HEK293 (cell line): ENCODE results near the gene DDX46.

Experiments
- GLIS1 ChIP-seq: fragments of 450-650 bp; formaldehyde crosslinking; IDR thresholded peaks from 2 replicates; pipeline ENCODE4 v1.5.1; 2016; ENCODE audit warnings: missing biosample characterization, missing genetic modification characterization
- KLF1 ChIP-seq: fragments of 450-650 bp; formaldehyde crosslinking; IDR thresholded peaks from 2 replicates; pipeline ENCODE4 v1.5.1; 2016; ENCODE audit warnings: missing biosample characterization, missing genetic modification characterization
- KLF10 ChIP-seq: fragments of 450-650 bp; IDR thresholded peaks from 2 replicates; pipeline ENCODE4 v1.5.1; 2018; ENCODE audit warnings: missing biosample characterization, mild to moderate bottlenecking, missing genetic modification characterization
- OSR2 ChIP-seq: fragments of 450-650 bp; formaldehyde crosslinking; IDR thresholded peaks from 2 replicates; pipeline ENCODE4 v1.5.1; 2016; ENCODE audit warnings: missing biosample characterization, missing genetic modification characterization
- OVOL3 ChIP-seq: fragments of 450-650 bp; formaldehyde crosslinking; IDR thresholded peaks from 2 replicates; pipeline ENCODE4 v1.5.1; 2016; ENCODE audit warnings: missing biosample characterization, missing genetic modification characterization
- PRDM1 ChIP-seq: fragments of 450-650 bp; formaldehyde crosslinking; IDR thresholded peaks from 2 replicates; pipeline ENCODE4; 2016; ENCODE audit warnings: missing biosample characterization, missing genetic modification characterization
- YY2 ChIP-seq: fragments of 450-650 bp; formaldehyde crosslinking; IDR thresholded peaks from 2 replicates; pipeline ENCODE4 v1.5.1; 2016; ENCODE audit warnings: missing biosample characterization, missing genetic modification characterization
- ZFHX2 ChIP-seq: fragments of 450-650 bp; formaldehyde crosslinking; conservative IDR thresholded peaks from 2 replicates; pipeline ENCODE4 v1.5.1; 2016; ENCODE audit warnings: missing biosample characterization, missing genetic modification characterization
- ZNF146 ChIP-seq: fragments of 450-650 bp; formaldehyde crosslinking; IDR thresholded peaks from 2 replicates; pipeline ENCODE4 v1.5.1; 2016; ENCODE audit warnings: missing biosample characterization, missing genetic modification characterization
- ZNF169 ChIP-seq: fragments of 450-650 bp; formaldehyde crosslinking; IDR thresholded peaks from 2 replicates; pipeline ENCODE4 v1.5.1; 2016; ENCODE audit warnings: missing biosample characterization, missing genetic modification characterization
- ZNF211 ChIP-seq: fragments of 450-650 bp; formaldehyde crosslinking; IDR thresholded peaks from 2 replicates; pipeline ENCODE4 v1.5.1; 2016; ENCODE audit warnings: low read depth, missing biosample characterization, missing genetic modification characterization
- ZNF214 ChIP-seq: fragments of 450-650 bp; formaldehyde crosslinking; IDR thresholded peaks from 2 replicates; pipeline ENCODE4 v1.5.1; 2017; ENCODE audit warnings: missing biosample characterization, mild to moderate bottlenecking, missing genetic modification characterization, borderline replicate concordance
- ZNF221 ChIP-seq: fragments of 450-650 bp; formaldehyde crosslinking; IDR thresholded peaks from 2 replicates; pipeline ENCODE4 v1.5.1; 2017; ENCODE audit warnings: missing biosample characterization, missing genetic modification characterization, borderline replicate concordance
- ZNF223 ChIP-seq: fragments of 450-650 bp; formaldehyde crosslinking; IDR thresholded peaks from 2 replicates; pipeline ENCODE4 v1.5.1; 2016; ENCODE audit warnings: missing biosample characterization, missing genetic modification characterization
- ZNF292 ChIP-seq: fragments of 450-650 bp; formaldehyde crosslinking; IDR thresholded peaks from 2 replicates; pipeline ENCODE4 v1.5.1; 2016; ENCODE audit warnings: low read depth, missing biosample characterization, missing genetic modification characterization, borderline replicate concordance
- ZNF335 ChIP-seq: fragments of 450-650 bp; formaldehyde crosslinking; conservative IDR thresholded peaks from 2 replicates; pipeline ENCODE4 v1.5.1; 2016; ENCODE audit warnings: missing biosample characterization, missing genetic modification characterization
- ZNF341 ChIP-seq: fragments of 450-650 bp; formaldehyde crosslinking; IDR thresholded peaks from 2 replicates; pipeline ENCODE4; 2016; ENCODE audit warnings: low read depth, missing biosample characterization, missing genetic modification characterization
- ZNF501 ChIP-seq: fragments of 450-650 bp; formaldehyde crosslinking; IDR thresholded peaks from 2 replicates; pipeline ENCODE4 v1.5.1; 2016; ENCODE audit warnings: missing biosample characterization, missing genetic modification characterization
- ZNF510 ChIP-seq: fragments of 450-650 bp; formaldehyde crosslinking; IDR thresholded peaks from 2 replicates; pipeline ENCODE4 v1.5.1; 2018; ENCODE audit warnings: mild to moderate bottlenecking, missing genetic modification characterization, missing biosample characterization; ENCODE audit not compliant: insufficient replicate concordance
- ZNF555 ChIP-seq: fragments of 450-650 bp; formaldehyde crosslinking; conservative IDR thresholded peaks from 2 replicates; pipeline ENCODE4 v1.5.1; 2017; ENCODE audit warnings: missing biosample characterization, mild to moderate bottlenecking, missing genetic modification characterization, inconsistent platforms
- ZNF571 ChIP-seq: fragments of 450-650 bp; formaldehyde crosslinking; IDR thresholded peaks from 2 replicates; pipeline ENCODE4 v1.5.0; 2017; ENCODE audit warnings: missing biosample characterization, missing genetic modification characterization
- ZNF623 ChIP-seq: fragments of 450-650 bp; formaldehyde crosslinking; IDR thresholded peaks from 2 replicates; pipeline ENCODE4 v1.5.1; 2016; ENCODE audit warnings: missing biosample characterization, missing genetic modification characterization
- ZNF670 ChIP-seq: fragments of 450-650 bp; formaldehyde crosslinking; IDR thresholded peaks from 2 replicates; pipeline ENCODE4 v1.5.1; 2016; ENCODE audit warnings: missing biosample characterization, missing genetic modification characterization, low read depth
- ZNF707 ChIP-seq: fragments of 450-650 bp; formaldehyde crosslinking; IDR thresholded peaks from 2 replicates; pipeline ENCODE4 v1.5.1; 2016; ENCODE audit warnings: missing biosample characterization, missing genetic modification characterization
- TF ChIP-seq, protein P1 (sequence below): fragments of 450-650 bp; formaldehyde crosslinking; IDR thresholded peaks from 2 replicates; pipeline ENCODE4 v1.5.1; 2016; ENCODE audit warnings: missing biosample characterization, missing genetic modification characterization
- TF ChIP-seq, protein P2 (sequence below): fragments of 450-650 bp; formaldehyde crosslinking; IDR thresholded peaks from 2 replicates; pipeline ENCODE4 v1.5.1; 2017; ENCODE audit warnings: missing biosample characterization, missing genetic modification characterization
- TF ChIP-seq, protein P3 (sequence below): fragments of 450-650 bp; formaldehyde crosslinking; IDR thresholded peaks from 2 replicates; pipeline ENCODE4 v1.5.1; 2017; ENCODE audit warnings: missing biosample characterization, missing genetic modification characterization
- TF ChIP-seq, protein P4 (sequence below): fragments of 450-650 bp; formaldehyde crosslinking; IDR thresholded peaks from 2 replicates; pipeline ENCODE4 v1.5.1; 2016; ENCODE audit warnings: missing biosample characterization, missing genetic modification characterization, borderline replicate concordance

Gene DDX46

DNA sequence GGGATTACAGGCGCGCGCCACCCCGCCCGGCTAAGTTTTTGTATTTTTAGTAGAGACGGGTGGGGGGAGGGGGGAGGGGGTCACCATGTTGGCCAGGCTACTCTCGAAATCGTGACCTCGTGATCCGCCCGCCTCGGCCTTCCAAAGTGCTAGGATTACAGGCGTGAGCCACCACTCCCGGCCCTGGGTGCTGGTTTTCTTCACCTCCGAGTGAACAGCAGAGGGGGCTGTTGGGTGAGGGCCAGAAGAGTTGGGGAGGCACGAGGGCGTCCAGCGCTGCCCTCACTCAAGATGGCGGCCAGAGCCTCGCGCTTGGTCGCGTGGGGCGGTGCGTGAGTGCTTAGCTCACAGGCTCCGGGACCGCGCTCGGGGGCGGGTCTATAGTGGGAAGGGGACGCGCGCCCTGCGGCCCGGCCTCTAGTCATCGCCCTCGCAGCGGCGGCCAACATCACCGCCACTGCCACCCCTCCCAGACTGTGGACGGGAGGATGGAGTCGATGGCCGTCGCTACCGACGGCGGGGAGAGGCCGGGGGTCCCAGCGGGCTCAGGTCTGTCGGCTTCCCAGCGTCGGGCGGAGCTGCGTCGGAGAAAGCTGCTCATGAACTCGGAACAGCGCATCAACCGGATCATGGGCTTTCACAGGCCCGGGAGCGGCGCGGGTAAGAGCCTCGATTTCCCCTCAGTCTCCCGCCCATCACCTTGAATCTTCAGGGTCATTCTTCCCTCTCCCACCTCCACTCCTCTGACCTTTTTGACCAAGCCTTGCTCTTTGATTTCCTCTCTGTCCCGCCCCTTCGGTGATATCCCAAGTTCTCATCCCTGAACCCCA, 20.2 kb upstream of the DDX46 start, which contains the start of gene CAMLG (continued):
- TF ChIP-seq, protein P1, sequence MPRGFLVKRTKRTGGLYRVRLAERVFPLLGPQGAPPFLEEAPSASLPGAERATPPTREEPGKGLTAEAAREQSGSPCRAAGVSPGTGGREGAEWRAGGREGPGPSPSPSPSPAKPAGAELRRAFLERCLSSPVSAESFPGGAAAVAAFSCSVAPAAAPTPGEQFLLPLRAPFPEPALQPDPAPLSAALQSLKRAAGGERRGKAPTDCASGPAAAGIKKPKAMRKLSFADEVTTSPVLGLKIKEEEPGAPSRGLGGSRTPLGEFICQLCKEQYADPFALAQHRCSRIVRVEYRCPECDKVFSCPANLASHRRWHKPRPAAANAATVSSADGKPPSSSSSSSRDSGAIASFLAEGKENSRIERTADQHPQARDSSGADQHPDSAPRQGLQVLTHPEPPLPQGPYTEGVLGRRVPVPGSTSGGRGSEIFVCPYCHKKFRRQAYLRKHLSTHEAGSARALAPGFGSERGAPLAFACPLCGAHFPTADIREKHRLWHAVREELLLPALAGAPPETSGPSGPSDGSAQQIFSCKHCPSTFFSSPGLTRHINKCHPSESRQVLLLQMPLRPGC: peak; percentile 71
- TF ChIP-seq ZNF221: no peak
- 0 out of 2 replicates have a peak, but pooled peaks have one; percentile 14 for TF ChIP-seq ZNF707 (tag by site-specific recombination)
- peak; percentile 89 for TF ChIP-seq ZFHX2 (tag by site-specific recombination)
- no peak for TF ChIP-seq ZNF555 (tag by site-specific recombination)
- no peak for TF ChIP-seq OSR2 (tag by site-specific recombination)
- TF ChIP-seq ZNF146 (tag by site-specific recombination): no peak
- TF ChIP-seq, protein P2, sequence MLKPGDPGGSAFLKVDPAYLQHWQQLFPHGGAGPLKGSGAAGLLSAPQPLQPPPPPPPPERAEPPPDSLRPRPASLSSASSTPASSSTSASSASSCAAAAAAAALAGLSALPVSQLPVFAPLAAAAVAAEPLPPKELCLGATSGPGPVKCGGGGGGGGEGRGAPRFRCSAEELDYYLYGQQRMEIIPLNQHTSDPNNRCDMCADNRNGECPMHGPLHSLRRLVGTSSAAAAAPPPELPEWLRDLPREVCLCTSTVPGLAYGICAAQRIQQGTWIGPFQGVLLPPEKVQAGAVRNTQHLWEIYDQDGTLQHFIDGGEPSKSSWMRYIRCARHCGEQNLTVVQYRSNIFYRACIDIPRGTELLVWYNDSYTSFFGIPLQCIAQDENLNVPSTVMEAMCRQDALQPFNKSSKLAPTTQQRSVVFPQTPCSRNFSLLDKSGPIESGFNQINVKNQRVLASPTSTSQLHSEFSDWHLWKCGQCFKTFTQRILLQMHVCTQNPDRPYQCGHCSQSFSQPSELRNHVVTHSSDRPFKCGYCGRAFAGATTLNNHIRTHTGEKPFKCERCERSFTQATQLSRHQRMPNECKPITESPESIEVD (tag by site-specific recombination): 0 out of 2 replicates have a peak, but pooled peaks have one; percentile 7
- TF ChIP-seq ZNF510: no peak
- no peak for TF ChIP-seq ZNF223 (tag by site-specific recombination)
- peak; percentile 95 for TF ChIP-seq ZNF341
- no peak for TF ChIP-seq ZNF670
- no peak for TF ChIP-seq PRDM1 (tag by site-specific recombination)
- TF ChIP-seq KLF10: no peak
- TF ChIP-seq OVOL3 (tag by site-specific recombination): no peak
- peak; percentile 92 for TF ChIP-seq ZNF501 (tag by site-specific recombination)
- peak; percentile 25; the same call in 1 of the 2 replicates for TF ChIP-seq ZNF623 (tag by site-specific recombination)
- TF ChIP-seq ZNF571 (tag by site-specific recombination): no peak
- no peak for TF ChIP-seq ZNF211 (tag by site-specific recombination)
- no peak for TF ChIP-seq ZNF169
- TF ChIP-seq, protein P3, sequence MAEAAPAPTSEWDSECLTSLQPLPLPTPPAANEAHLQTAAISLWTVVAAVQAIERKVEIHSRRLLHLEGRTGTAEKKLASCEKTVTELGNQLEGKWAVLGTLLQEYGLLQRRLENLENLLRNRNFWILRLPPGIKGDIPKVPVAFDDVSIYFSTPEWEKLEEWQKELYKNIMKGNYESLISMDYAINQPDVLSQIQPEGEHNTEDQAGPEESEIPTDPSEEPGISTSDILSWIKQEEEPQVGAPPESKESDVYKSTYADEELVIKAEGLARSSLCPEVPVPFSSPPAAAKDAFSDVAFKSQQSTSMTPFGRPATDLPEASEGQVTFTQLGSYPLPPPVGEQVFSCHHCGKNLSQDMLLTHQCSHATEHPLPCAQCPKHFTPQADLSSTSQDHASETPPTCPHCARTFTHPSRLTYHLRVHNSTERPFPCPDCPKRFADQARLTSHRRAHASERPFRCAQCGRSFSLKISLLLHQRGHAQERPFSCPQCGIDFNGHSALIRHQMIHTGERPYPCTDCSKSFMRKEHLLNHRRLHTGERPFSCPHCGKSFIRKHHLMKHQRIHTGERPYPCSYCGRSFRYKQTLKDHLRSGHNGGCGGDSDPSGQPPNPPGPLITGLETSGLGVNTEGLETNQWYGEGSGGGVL: peak; percentile 63
- peak; percentile 78; the same call in 1 of the 2 replicates for TF ChIP-seq KLF1 (tag by site-specific recombination)
- TF ChIP-seq ZNF335: peak; percentile 88
- peak; percentile 90 for TF ChIP-seq YY2
- TF ChIP-seq ZNF292 (tag by site-specific recombination): no peak
- TF ChIP-seq ZNF214: no peak
- TF ChIP-seq, protein P4, sequence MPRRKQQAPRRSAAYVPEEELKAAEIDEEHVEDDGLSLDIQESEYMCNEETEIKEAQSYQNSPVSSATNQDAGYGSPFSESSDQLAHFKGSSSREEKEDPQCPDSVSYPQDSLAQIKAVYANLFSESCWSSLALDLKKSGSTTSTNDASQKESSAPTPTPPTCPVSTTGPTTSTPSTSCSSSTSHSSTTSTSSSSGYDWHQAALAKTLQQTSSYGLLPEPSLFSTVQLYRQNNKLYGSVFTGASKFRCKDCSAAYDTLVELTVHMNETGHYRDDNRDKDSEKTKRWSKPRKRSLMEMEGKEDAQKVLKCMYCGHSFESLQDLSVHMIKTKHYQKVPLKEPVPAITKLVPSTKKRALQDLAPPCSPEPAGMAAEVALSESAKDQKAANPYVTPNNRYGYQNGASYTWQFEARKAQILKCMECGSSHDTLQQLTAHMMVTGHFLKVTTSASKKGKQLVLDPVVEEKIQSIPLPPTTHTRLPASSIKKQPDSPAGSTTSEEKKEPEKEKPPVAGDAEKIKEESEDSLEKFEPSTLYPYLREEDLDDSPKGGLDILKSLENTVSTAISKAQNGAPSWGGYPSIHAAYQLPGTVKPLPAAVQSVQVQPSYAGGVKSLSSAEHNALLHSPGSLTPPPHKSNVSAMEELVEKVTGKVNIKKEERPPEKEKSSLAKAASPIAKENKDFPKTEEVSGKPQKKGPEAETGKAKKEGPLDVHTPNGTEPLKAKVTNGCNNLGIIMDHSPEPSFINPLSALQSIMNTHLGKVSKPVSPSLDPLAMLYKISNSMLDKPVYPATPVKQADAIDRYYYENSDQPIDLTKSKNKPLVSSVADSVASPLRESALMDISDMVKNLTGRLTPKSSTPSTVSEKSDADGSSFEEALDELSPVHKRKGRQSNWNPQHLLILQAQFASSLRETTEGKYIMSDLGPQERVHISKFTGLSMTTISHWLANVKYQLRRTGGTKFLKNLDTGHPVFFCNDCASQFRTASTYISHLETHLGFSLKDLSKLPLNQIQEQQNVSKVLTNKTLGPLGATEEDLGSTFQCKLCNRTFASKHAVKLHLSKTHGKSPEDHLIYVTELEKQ: 0 out of 2 replicates have a peak, but pooled peaks have one; percentile 27
- peak; percentile 81 for TF ChIP-seq GLIS1 (tag by site-specific recombination)
